ENCODE data around the gene LENG8.

Gene LENG8

GRCh38 chr19:54432144-54432738 lies 16.8 kb upstream of the LENG8 start:
- in situ Hi-C loops (cut with HindIII; ENCODE audit: low sequenced_read_pairs) = no loop called here
- no peak overlapping the region for H3K4me3 ChIP-seq (ENCODE audit: low read depth, low read length)
- DNase-seq (ENCODE audit: low read depth, low spot score) = no peak
- TF ChIP-seq CTCF (IDR thresholded peaks at IDR 0.05; ENCODE audit: low read depth, low read length) = no peak

GRCh38 chr19:54433697-54434096 lies 15.3 kb upstream of the LENG8 start:
- TF ChIP-seq CTCF (IDR thresholded peaks at IDR 0.05; ENCODE audit: low read depth, low read length) = no peak
- in situ Hi-C loops (cut with HindIII; ENCODE audit: low sequenced_read_pairs) = no loop called here
- no peak for DNase-seq (ENCODE audit: low read depth, low spot score)
- H3K4me3 ChIP-seq (ENCODE audit: low read depth, low read length) = no peak overlapping the region

GRCh38 chr19:54434112-54434872 lies 14.7 kb upstream of the LENG8 start:
- DNase-seq (ENCODE audit: low read depth, low spot score) = no peak
- in situ Hi-C loops (cut with HindIII; ENCODE audit: low sequenced_read_pairs) = no loop called here
- H3K4me3 ChIP-seq (ENCODE audit: low read depth, low read length) = no peak overlapping the region
- TF ChIP-seq CTCF (IDR thresholded peaks at IDR 0.05; ENCODE audit: low read depth, low read length) = no peak

DNA sequence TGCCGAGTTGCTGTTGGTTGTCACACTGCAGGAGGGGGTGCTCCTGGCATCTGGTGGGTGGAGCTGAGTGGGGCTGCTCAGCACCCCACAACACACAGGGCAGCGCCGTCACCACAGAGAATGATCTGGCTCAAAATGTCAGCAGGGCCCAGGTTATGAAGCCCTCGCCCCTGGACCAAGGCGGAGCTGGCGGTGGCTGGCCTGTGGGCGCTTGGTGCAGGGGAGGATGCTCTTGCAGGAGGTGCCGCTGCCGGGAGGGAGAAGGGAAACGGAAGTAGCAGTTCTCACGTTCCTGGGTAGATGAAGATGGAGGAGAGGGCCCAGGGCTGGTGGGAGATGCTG lies 14.2 kb upstream of the LENG8 start:
- in situ Hi-C loops (cut with HindIII; ENCODE audit: low sequenced_read_pairs) = no loop called here
- no peak overlapping the region for H3K4me3 ChIP-seq (ENCODE audit: low read depth, low read length)

DNA sequence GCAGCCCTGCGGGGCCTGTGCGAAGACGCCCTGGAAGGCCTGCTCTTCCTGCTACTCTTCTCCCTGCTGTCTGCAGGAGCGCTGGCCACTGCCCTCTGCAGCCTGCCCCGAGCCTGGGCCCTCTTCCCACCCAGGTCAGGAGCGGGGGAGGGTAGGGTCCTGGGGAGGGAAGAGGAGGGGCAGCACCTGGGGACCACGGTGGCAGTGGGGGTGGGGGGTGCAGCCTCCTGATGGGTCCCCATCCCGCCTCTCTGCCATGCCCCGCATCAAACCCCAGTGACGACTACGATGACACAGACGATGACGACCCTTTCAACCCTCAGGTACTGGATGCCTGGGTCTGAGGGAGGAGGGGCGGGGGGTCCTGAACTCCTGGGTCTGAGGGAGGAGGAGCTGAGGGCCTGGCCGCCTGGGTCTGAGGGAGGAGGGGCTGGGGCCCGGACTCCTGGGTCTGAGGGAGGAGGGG lies 13.4 kb upstream of the LENG8 start:
- in situ Hi-C loops (cut with HindIII; ENCODE audit: low sequenced_read_pairs) = no loop called here
- no peak for DNase-seq (ENCODE audit: low read depth, low spot score)
- TF ChIP-seq CTCF (IDR thresholded peaks at IDR 0.05; ENCODE audit: low read depth, low read length) = no peak

More for the DNA sequence above, 14.2 kb upstream of the LENG8 start:
- TF ChIP-seq CTCF (IDR thresholded peaks at IDR 0.05; ENCODE audit: low read depth, low read length) = no peak
- DNase-seq (ENCODE audit: low read depth, low spot score) = no peak

GRCh38 chr19:54436031-54436523 lies 12.9 kb upstream of the LENG8 start:
- in situ Hi-C loops (cut with HindIII; ENCODE audit: low sequenced_read_pairs) = no loop called here
- DNase-seq (ENCODE audit: low read depth, low spot score) = no peak
- peak; percentile 5 for TF ChIP-seq CTCF (IDR thresholded peaks at IDR 0.05; ENCODE audit: low read depth, low read length)

More for the DNA sequence above, 13.4 kb upstream of the LENG8 start:
- H3K4me3 ChIP-seq (ENCODE audit: low read depth, low read length) = no peak overlapping the region

More at GRCh38 chr19:54436031-54436523, 12.9 kb upstream of the LENG8 start:
- no peak overlapping the region for H3K4me3 ChIP-seq (ENCODE audit: low read depth, low read length)
